Stomach (tissue), 9 donors: ENCODE measurements around the gene ZNF423. TPM values are rescaled to one million over a fixed set of nuclear protein-coding genes. Genes with fewer than 3 reads are reported as not detected.

Source experiments
- DNase-seq, 2 donors: peaks; one replicate each; pipeline versions ENCODE4 v3.0.0 to v3.0.0-alpha.2; 2013 to 2019
- H3K27ac ChIP-seq, 5 donors: fragments of 200-600 bp in 4 of 5; sonication (generic) in 4 of 5; one replicate each; pipeline ENCODE4 v1.5.1; 2013 to 2019; ENCODE audit warnings: mild to moderate bottlenecking in 1 of 5, moderate library complexity in 1 of 5
- H3K27me3 ChIP-seq, 3 donors: fragments of 200-600 bp; sonication (generic); one replicate each; pipeline ENCODE4 v1.5.1; 2017 to 2019; ENCODE audit warnings: mixed run types in 1 of 3
- H3K36me3 ChIP-seq, 4 donors: fragments of 200-600 bp; sonication (generic); 1 replicate in 3 of 4; 2 replicates in 1 of 4; pipeline ENCODE4 v1.5.1; 2016 to 2019
- H3K4me1 ChIP-seq, 4 donors: fragments of 200-600 bp; sonication (generic); one replicate each; pipeline ENCODE4 v1.5.1; 2016 to 2019
- H3K4me3 ChIP-seq, 4 donors: fragments of 200-600 bp; sonication (generic) in 3 of 4; one replicate each; pipeline ENCODE4 v1.5.1; 2016 to 2019; ENCODE audit warnings: mild to moderate bottlenecking in 1 of 4
- H3K9me3 ChIP-seq, 4 donors: fragments of 200-600 bp; sonication (generic); one replicate each; pipeline ENCODE4 v1.5.1; 2016 to 2019
- CTCF ChIP-seq, 7 experiments: fragments of 450-650 bp in 4 of 7; fragments of 200-600 bp in 3 of 7; sonication (generic) in 3 of 7; IDR thresholded peaks; one replicate each; pipeline ENCODE4 v1.5.1; 2016 to 2019; ENCODE audit warnings: antibody characterized with exemption in 7 of 7, control low read depth in 2 of 7, mild to moderate bottlenecking in 1 of 7
- EP300 ChIP-seq: sonication (generic); formaldehyde crosslinking; IDR thresholded peaks from one replicate; pipeline ENCODE4 v1.6.1; 2017; ENCODE audit warnings: antibody characterized with exemption
- POLR2A ChIP-seq, 4 donors: fragments of 450-650 bp; IDR thresholded peaks; one replicate each; pipeline ENCODE4 v1.6.1; 2016; ENCODE audit warnings: antibody characterized with exemption in 4 of 4, control low read depth in 2 of 4, mild to moderate bottlenecking in 1 of 4, moderate library complexity in 1 of 4
- POLR2AphosphoS5 ChIP-seq, 3 donors: sonication (generic); formaldehyde crosslinking; IDR thresholded peaks; one replicate each; pipeline ENCODE4 v1.6.1; 2016; ENCODE audit warnings: antibody characterized with exemption in 3 of 3
- WGBS, 5 donors: extraction: QIAGEN DNeasy Blood & Tissue Kit in 3 of 5; methylation state at CpG; one replicate each; pipeline versions ENCODE4 v1.1.5 to v1.1.7; 2013 to 2018; 5-methylcytosine and 5-hydroxymethylcytosine counted together
- intact Hi-C: fragments of 100-400 bp; cut with DNase I; formaldehyde crosslinking; loops from one replicate; pipeline ENCODE4 v1.15.1; 2023; ENCODE audit warnings: low total_unique reads
- polyA plus RNA-seq, 3 donors: library from polyadenylated mRNA; stranded (reverse); fragments of 200-250 nt; gene quantifications; one replicate each; pipeline ENCODE4 v1.2.3, GENCODE V29; 2013
- total RNA-seq, 5 donors: library from RNA; depleted of rRNA; stranded (reverse); fragments of >200 nt; gene quantifications; one replicate each; pipeline versions ENCODE4 v1.1.0 to v1.2.3, GENCODE V29; 2014 to 2016
- donor health status: healthy with polysubstance abuse.
- donor health status: Bipolar disorder and iron deficiency.
- donor health status: healthy.

ZNF423 gene
- total and polyA plus RNA-seq, 8 donors = 0.29 to 3.5 (median 1.0) TPM

- WGBS, 5 donors = 87 to 91% (median 89%) methylated on average over 15 of the region's 15 CpGs
- Histone ChIP-seq H3K4me1 (peaks cover 0 to 13% (median 4%) of the 10 kb centered on the region in 4 donors), H3K9me3 (no peaks in the 10 kb centered on the region), H3K27ac (no peak overlapping the region), H3K4me3 (no peak overlapping the region), H3K27me3 (peaks cover 0 to 19% (median 0%) of the 10 kb centered on the region in 3 donors), H3K36me3 (no peaks in the 10 kb centered on the region)
- intact Hi-C loops = no loop called here
- TF ChIP-seq POLR2A (IDR thresholded peaks at IDR 0.05) (no peak), POLR2AphosphoS5 (IDR thresholded peaks at IDR 0.05) (no peak), CTCF (IDR thresholded peaks at IDR 0.05) (no peak), EP300 (no peak)
- no peak for DNase-seq
Observed at GRCh38 chr16:49532873-49533272, 323.0 kb downstream of the ZNF423 start.

- intact Hi-C loops = no loop called here
- 72 to 84% (median 80%) methylated on average over 20 to 22 of the region's 22 CpGs for WGBS, 5 donors
- TF ChIP-seq CTCF (IDR thresholded peaks at IDR 0.05) (no peak), POLR2A (IDR thresholded peaks at IDR 0.05) (no peak), EP300 (no peak)
Observed at GRCh38 chr16:49531931-49532840, 323.7 kb downstream of the ZNF423 start.

GRCh38 chr16:49531425-49531824, 324.5 kb downstream of the ZNF423 start:
- H3K9me3 ChIP-seq = no peaks in the 10 kb centered on the region
- H3K4me3 ChIP-seq = no peak overlapping the region
- WGBS, 5 donors = 78 to 87% (median 80%) methylated on average over 3 of the region's 3 CpGs
- DNase-seq = no peak
- H3K4me1 ChIP-seq = peaks cover 0 to 17% (median 6%) of the 10 kb centered on the region in 4 donors
- no peak overlapping the region for H3K27ac ChIP-seq
- H3K36me3 ChIP-seq = no peaks in the 10 kb centered on the region
- intact Hi-C loops = no loop called here
- peaks cover 0 to 19% (median 0%) of the 10 kb centered on the region in 3 donors for H3K27me3 ChIP-seq
- TF ChIP-seq POLR2A (IDR thresholded peaks at IDR 0.05) = no peak
- TF ChIP-seq POLR2AphosphoS5 (IDR thresholded peaks at IDR 0.05) = no peak
- no peak for TF ChIP-seq EP300
- no peak for TF ChIP-seq CTCF (IDR thresholded peaks at IDR 0.05)

More at GRCh38 chr16:49531931-49532840, 323.7 kb downstream of the ZNF423 start:
- H3K4me3 ChIP-seq = no peak overlapping the region
- H3K27me3 ChIP-seq = peaks cover 0 to 19% (median 0%) of the 10 kb centered on the region in 3 donors
- H3K36me3 ChIP-seq = no peaks in the 10 kb centered on the region
- no peak for DNase-seq
- H3K4me1 ChIP-seq = peaks cover 0 to 17% (median 6%) of the 10 kb centered on the region in 4 donors
- no peaks in the 10 kb centered on the region for H3K9me3 ChIP-seq
- H3K27ac ChIP-seq = no peak overlapping the region

- Histone ChIP-seq H3K9me3 (no peaks in the 10 kb centered on the region), H3K4me1 (peaks cover 0 to 17% (median 6%) of the 10 kb centered on the region in 4 donors), H3K27ac (no peak overlapping the region), H3K36me3 (no peaks in the 10 kb centered on the region), H3K4me3 (no peak overlapping the region), H3K27me3 (peaks cover 0 to 19% (median 0%) of the 10 kb centered on the region in 3 donors)
- no peak for DNase-seq
- TF ChIP-seq POLR2A (IDR thresholded peaks at IDR 0.05) (no peak), EP300 (no peak), CTCF (IDR thresholded peaks at IDR 0.05) (no peak), POLR2AphosphoS5 (IDR thresholded peaks at IDR 0.05) (no peak)
- intact Hi-C loops = no loop called here
- 57 to 71% (median 64%) methylated on average over 10 to 11 of the region's 11 CpGs for whole genome bisulfite sequencing, 5 donors
Observed at GRCh38 chr16:49530427-49530970, 325.4 kb downstream of the ZNF423 start.
